HepG2 (cell line): ENCODE measurements around the gene TIMM8B. TPM values are rescaled to one million over a fixed set of nuclear protein-coding genes. Genes with fewer than 3 reads are reported as not detected.

ENCODE experiments used
- CSRNP1 ChIP-seq: sonication (generic); formaldehyde crosslinking; IDR thresholded peaks from 2 replicates; pipeline ENCODE4 v1.8.1; 2023; ENCODE audit warnings: mild to moderate bottlenecking, missing genetic modification reagents
- NFE2 ChIP-seq: sonication (generic); formaldehyde crosslinking; IDR thresholded peaks from 2 replicates; pipeline ENCODE4 v1.4.0; 2020; ENCODE audit warnings: missing genetic modification reagents
- NFIC ChIP-seq: IDR thresholded peaks from 2 replicates; pipeline ENCODE4 v1.6.1; 2012; ENCODE audit warnings: mild to moderate bottlenecking, low read length, inconsistent platforms
- PPARG ChIP-seq: conservative IDR thresholded peaks from 2 replicates; pipeline ENCODE4 v1.6.1; 2016; ENCODE audit warnings: missing biosample characterization, missing genetic modification reagents
- PRDM10 ChIP-seq: sonication (generic); formaldehyde crosslinking; IDR thresholded peaks from 2 replicates; pipeline ENCODE4 v1.4.0; 2020; ENCODE audit warnings: low read depth, missing genetic modification reagents
- TRAFD1 ChIP-seq: sonication (generic); formaldehyde crosslinking; IDR thresholded peaks from 2 replicates; pipeline ENCODE4 v1.5.1; 2020; ENCODE audit warnings: missing genetic modification reagents, mild to moderate bottlenecking, borderline replicate concordance
- ZBTB21 ChIP-seq: sonication (generic); formaldehyde crosslinking; IDR thresholded peaks from 2 replicates; pipeline ENCODE4 v1.4.0; 2020; ENCODE audit warnings: missing genetic modification reagents
- ZFYVE20 ChIP-seq: sonication (generic); formaldehyde crosslinking; IDR thresholded peaks from 2 replicates; pipeline ENCODE4 v1.8.0; 2023; ENCODE audit warnings: low read depth, mild to moderate bottlenecking, moderate library complexity, missing genetic modification reagents, borderline replicate concordance
- ZNF513 ChIP-seq: sonication (generic); formaldehyde crosslinking; conservative IDR thresholded peaks from 2 replicates; pipeline ENCODE4 v1.5.0; 2020; ENCODE audit warnings: missing genetic modification reagents
- ZNF639 ChIP-seq: conservative IDR thresholded peaks from 2 replicates; pipeline ENCODE4 v1.6.1; 2018; ENCODE audit warnings: missing genetic modification reagents
- ZNF772 ChIP-seq: sonication (generic); formaldehyde crosslinking; IDR thresholded peaks from 2 replicates; pipeline ENCODE4 v1.5.0; 2020; ENCODE audit warnings: mild to moderate bottlenecking, missing genetic modification reagents
- ZNF816 ChIP-seq: sonication (generic); formaldehyde crosslinking; IDR thresholded peaks from 2 replicates; pipeline ENCODE4 v1.8.0; 2022; ENCODE audit warnings: missing genetic modification reagents, mild to moderate bottlenecking, borderline replicate concordance
- polyA plus RNA-seq, 8 experiments: library from polyadenylated mRNA; depleted of rRNA in 3 of 8; stranded (reverse) in 7 of 8; unstranded in 1 of 8; fragments of >200 nt; fragmentation: Illumina TruSeq in 4 of 8; extraction: Trizol in 4 of 8; gene quantifications; 2 replicates each; pipeline versions ENCODE4 v1.2.1 to v1.2.3, GENCODE V29; 2011 to 2016; ENCODE audit warnings: low read depth in 4 of 8, missing spikeins in 1 of 8, mixed read lengths in 1 of 8; ENCODE audit not compliant: insufficient read depth in 1 of 8
- total RNA-seq, 5 experiments: library from RNA; depleted of rRNA; stranded (reverse); fragments of >200 nt; fragmentation: Illumina TruSeq; extraction: Trizol; gene quantifications; 2 replicates each; pipeline ENCODE4 v1.2.3, GENCODE V29; 2016; ENCODE audit warnings: low read depth in 1 of 5

The TIMM8B gene
- total and polyA plus RNA-seq, 2 of the 13 experiments (the other 11 are each of a cell fraction or from before 2014, with no cell fraction given), result 84.5 to 98.3 TPM

- TF ChIP-seq PRDM10 (CRISPR knock-in tag), result no peak
- no peak for TF ChIP-seq NFE2 (CRISPR knock-in tag)
- TF ChIP-seq ZNF816 (CRISPR knock-in tag), result no peak
- TF ChIP-seq NFIC, result 0 out of 2 replicates have a peak, but pooled peaks have one; percentile 47
- TF ChIP-seq ZNF772, result peak; percentile 34; the same call in 1 of the 2 replicates
- no peak for TF ChIP-seq ZNF639
- no peak for TF ChIP-seq CSRNP1 (CRISPR knock-in tag)
- TF ChIP-seq ZBTB21 (CRISPR knock-in tag), result 0 out of 2 replicates have a peak, but pooled peaks have one; percentile 38
- TF ChIP-seq ZNF513 (CRISPR knock-in tag), result no peak; the same call in 1 of the 2 replicates
- TF ChIP-seq TRAFD1 (CRISPR knock-in tag), result no peak
- TF ChIP-seq PPARG (CRISPR knock-in tag), result no peak
- no peak for TF ChIP-seq ZFYVE20 (CRISPR knock-in tag)
Observed at GRCh38 chr11:112073941-112074811, 12.4 kb downstream of the TIMM8B start, which contains the start of the genes NKAPD1 and PIH1D2 (continued).
